Subcutaneous adipose tissue (tissue), 4 donors: ENCODE results near the gene PEX6. TPM values are rescaled to one million over a fixed set of nuclear protein-coding genes. Genes with fewer than 3 reads are reported as not detected.

ENCODE experiments used
- CTCF ChIP-seq: fragments of 450-650 bp; IDR thresholded peaks from one replicate; pipeline ENCODE4 v1.5.1; 2016; ENCODE audit warnings: low read depth, mild to moderate bottlenecking, control low read depth, antibody characterized with exemption, moderate library complexity
- total RNA-seq, 4 donors: library from RNA; depleted of rRNA; stranded (reverse); fragments of >200 nt; gene quantifications; one replicate each; pipeline ENCODE4 v1.1.0, GENCODE V29; 2016

Gene PEX6
- total RNA-seq, 4 donors from 2014 or later: 6.0 to 30.9 (median 14.0) TPM

- TF ChIP-seq CTCF: no peak
Measured at GRCh38 chr6:42947950-42948349, 31.0 kb downstream of the PEX6 start.

GRCh38 chr6:42942444-42942843 is 36.5 kb downstream of the PEX6 start:
- TF ChIP-seq CTCF: no peak

- no peak for TF ChIP-seq CTCF
Measured at GRCh38 chr6:42940493-42941045, 38.4 kb downstream of the PEX6 start.

- no peak for TF ChIP-seq CTCF
Measured at GRCh38 chr6:42939810-42940167, 39.2 kb downstream of the PEX6 start.

- no peak for TF ChIP-seq CTCF
Measured at GRCh38 chr6:42938987-42939809, 39.8 kb downstream of the PEX6 start.

GRCh38 chr6:42938428-42938796 is 40.6 kb downstream of the PEX6 start:
- TF ChIP-seq CTCF: no peak

GRCh38 chr6:42937548-42938427 is 41.2 kb downstream of the PEX6 start:
- TF ChIP-seq CTCF: no peak
